Transverse colon (tissue), 4 donors: ENCODE results near the gene LRCOL1. TPM values are rescaled to one million over a fixed set of nuclear protein-coding genes. Genes with fewer than 3 reads are reported as not detected.

ENCODE experiments used
- DNase-seq: peaks from one replicate; pipeline ENCODE4 v3.0.0-alpha.2; 2019
- H3K27ac ChIP-seq, 4 donors: fragments of 200-600 bp; sonication (generic); 2 replicates each; pipeline ENCODE4 v1.5.1; 2016 to 2018; ENCODE audit warnings: inconsistent platforms in 4 of 4
- H3K27me3 ChIP-seq: fragments of 200-600 bp; sonication (generic); 2 replicates; pipeline ENCODE4 v1.5.1; 2017; ENCODE audit warnings: inconsistent platforms
- H3K36me3 ChIP-seq, 4 donors: fragments of 200-600 bp; sonication (generic); 2 replicates each; pipeline ENCODE4 v1.5.1; 2017 to 2019; ENCODE audit warnings: inconsistent platforms in 4 of 4
- H3K4me1 ChIP-seq, 4 donors: fragments of 200-600 bp; sonication (generic); 2 replicates each; pipeline ENCODE4 v1.5.1; 2017 to 2020; ENCODE audit warnings: inconsistent platforms in 4 of 4
- H3K4me3 ChIP-seq, 4 donors: fragments of 200-600 bp; sonication (generic); 1 replicate in 1 of 4; 2 replicates in 3 of 4; pipeline versions ENCODE4 v1.5.1 to v1.6.1; 2017 to 2019; ENCODE audit warnings: inconsistent platforms in 4 of 4
- H3K9me3 ChIP-seq, 2 donors: fragments of 200-600 bp; sonication (generic); 2 replicates each; pipeline ENCODE4 v1.5.1; 2017 to 2019; ENCODE audit warnings: inconsistent platforms in 2 of 2
- CTCF ChIP-seq, 5 experiments: fragments of 200-600 bp in 3 of 5; fragments of 450-650 bp in 2 of 5; sonication (generic) in 3 of 5; IDR thresholded peaks; 1 replicate in 2 of 5; 2 replicates in 3 of 5; pipeline ENCODE4 v1.5.1; 2016 to 2017; ENCODE audit warnings: antibody characterized with exemption in 5 of 5, inconsistent platforms in 3 of 5, mild to moderate bottlenecking in 2 of 5, moderate library complexity in 1 of 5
- EP300 ChIP-seq: sonication (generic); formaldehyde crosslinking; IDR thresholded peaks from one replicate; pipeline ENCODE4 v1.6.1; 2017; ENCODE audit warnings: antibody characterized with exemption, low read depth
- POLR2A ChIP-seq: fragments of 450-650 bp; IDR thresholded peaks from one replicate; pipeline ENCODE4 v1.6.1; 2016; ENCODE audit warnings: antibody characterized with exemption, mild to moderate bottlenecking, moderate library complexity
- POLR2AphosphoS5 ChIP-seq, 3 donors: sonication (generic); formaldehyde crosslinking; IDR thresholded peaks; one replicate each; pipeline ENCODE4 v1.6.1; 2016; ENCODE audit warnings: antibody characterized with exemption in 3 of 3
- WGBS, 2 donors: methylation state at CpG; one replicate each; pipeline ENCODE4 v1.1.5; 2018; ENCODE audit warnings: low coverage in 1 of 2; 5-methylcytosine and 5-hydroxymethylcytosine counted together
- in situ Hi-C, 4 donors: fragments of 200-750 bp; cut with MboI; loops; one replicate each; pipeline versions ENCODE4 v1.15.0 to v1.15.1; 2017; ENCODE audit warnings: low sequenced_read_pairs in 3 of 4, low pct_ligation_motif_present in 1 of 4, low pct_unique_long_range_greater_than_20kb in 1 of 4
- intact Hi-C: fragments of 100-400 bp; cut with DNase I; formaldehyde crosslinking; loops from one replicate; pipeline ENCODE4 v1.15.1; 2023; ENCODE audit warnings: low total_unique reads
- total RNA-seq, 4 donors: library from RNA; depleted of rRNA; stranded (reverse); fragments of >200 nt; gene quantifications; one replicate each; pipeline ENCODE4 v1.1.0, GENCODE V29; 2016

LRCOL1 gene
- total RNA-seq, 4 donors from 2014 or later, result not detected

GRCh38 chr12:132557291-132558015 lies 52.9 kb downstream of the LRCOL1 start:
- no peaks in the 10 kb centered on the region for H3K9me3 ChIP-seq
- no peaks in the 10 kb centered on the region for H3K36me3 ChIP-seq
- TF ChIP-seq POLR2AphosphoS5 (IDR thresholded peaks at IDR 0.05) (no peak), CTCF (IDR thresholded peaks at IDR 0.05) (no peak), EP300 (no peak), POLR2A (no peak)
- no peak overlapping the region for H3K27ac ChIP-seq
- in situ Hi-C loops, result no loop called here
- H3K27me3 ChIP-seq, result peaks cover 3% of the 10 kb centered on the region
- H3K4me3 ChIP-seq, result no peak overlapping the region
- intact Hi-C loops, result no loop called here
- 72 to 91% methylated on average over 3 to 14 of the region's 19 CpGs for WGBS, 2 donors
- H3K4me1 ChIP-seq, result peaks cover 10 to 19% (median 15%) of the 10 kb centered on the region in 4 donors
- no peak for DNase-seq

GRCh38 chr12:132556801-132557200 lies 53.6 kb downstream of the LRCOL1 start:
- WGBS, 2 donors, result 88% methylated on average over 10 of the region's 17 CpGs; no CpG with 5 or more reads in 1 of the 2 donors
- intact Hi-C loops, result no loop called here
- no peak for TF ChIP-seq EP300
- TF ChIP-seq POLR2A, result no peak
- no peak for TF ChIP-seq CTCF (IDR thresholded peaks at IDR 0.05)
- no peak for TF ChIP-seq POLR2AphosphoS5 (IDR thresholded peaks at IDR 0.05)
- H3K27ac ChIP-seq, result no peak overlapping the region
- no peak for DNase-seq
- in situ Hi-C loops, result no loop called here
- H3K9me3 ChIP-seq, result no peaks in the 10 kb centered on the region
- no peak overlapping the region for H3K4me3 ChIP-seq
- H3K4me1 ChIP-seq, result peaks cover 10 to 19% (median 15%) of the 10 kb centered on the region in 4 donors
- peaks cover 3% of the 10 kb centered on the region for H3K27me3 ChIP-seq
- no peaks in the 10 kb centered on the region for H3K36me3 ChIP-seq

GRCh38 chr12:132556216-132556615 lies 54.2 kb downstream of the LRCOL1 start:
- Histone ChIP-seq H3K36me3 (no peaks in the 10 kb centered on the region), H3K9me3 (no peaks in the 10 kb centered on the region), H3K4me1 (peaks cover 10 to 19% (median 15%) of the 10 kb centered on the region in 4 donors), H3K27me3 (peaks cover 3% of the 10 kb centered on the region), H3K27ac (no peak overlapping the region), H3K4me3 (no peak overlapping the region)
- in situ Hi-C loops (no loop called here), intact Hi-C loops (no loop called here)
- WGBS, 2 donors, result 93% methylated on average over 3 to 15 of the region's 16 CpGs
- no peak for TF ChIP-seq EP300
- TF ChIP-seq CTCF (IDR thresholded peaks at IDR 0.05), result no peak
- TF ChIP-seq POLR2A, result no peak
- TF ChIP-seq POLR2AphosphoS5 (IDR thresholded peaks at IDR 0.05), result no peak
- DNase-seq, result no peak

GRCh38 chr12:132555686-132556085 lies 54.7 kb downstream of the LRCOL1 start:
- H3K27ac ChIP-seq, result no peak overlapping the region
- DNase-seq, result no peak
- in situ Hi-C loops, result no loop called here
- TF ChIP-seq POLR2AphosphoS5 (IDR thresholded peaks at IDR 0.05), result no peak
- TF ChIP-seq POLR2A, result no peak
- TF ChIP-seq EP300, result no peak
- no peak for TF ChIP-seq CTCF (IDR thresholded peaks at IDR 0.05)
- 96% methylated on average over 3 to 13 of the region's 13 CpGs for WGBS, 2 donors
- H3K4me3 ChIP-seq, result no peak overlapping the region
- H3K9me3 ChIP-seq, result no peaks in the 10 kb centered on the region
- intact Hi-C loops, result no loop called here
- peaks cover 3% of the 10 kb centered on the region for H3K27me3 ChIP-seq
- H3K36me3 ChIP-seq, result no peaks in the 10 kb centered on the region
- peaks cover 5 to 14% (median 10%) of the 10 kb centered on the region in 4 donors for H3K4me1 ChIP-seq
